HepG2 (cell line): ENCODE results near the gene SPAG8. TPM values are rescaled to one million over a fixed set of nuclear protein-coding genes. Genes with fewer than 3 reads are reported as not detected.

ENCODE experiments used
- ATAC-seq: fragments of 200-7000 bp; cut with Tn5 transposase; 3 replicates; pipeline ENCODE4 v1.9.1; 2020; ENCODE audit warnings: mild to moderate bottlenecking, moderate library complexity
- BruUV-seq: library from RNA; stranded (reverse); fragments of 400-500 nt; replicated peaks from 2 replicates; lab custom pipeline; 2021; lab: Mats Ljungman, UMichigan
- CTCF ChIA-PET: fragments of 300-600 bp; formaldehyde crosslinking; extraction: SDS; loops from one replicate; lab custom pipeline; 2021; ENCODE audit warnings: low total read pairs, inconsistent platforms, low intra/inter-chr PET ratio; lab: Yijun Ruan, JAX
- POLR2A ChIA-PET: fragments of 350-600 bp; sonication (Branson Sonifier 250); formaldehyde crosslinking; loops from one replicate; lab custom pipeline; 2020; ENCODE audit warnings: antibody characterized with exemption, inconsistent platforms; lab: Yijun Ruan, JAX
- DNase-seq: peaks from one replicate; pipeline ENCODE4 v3.0.0-alpha.2; 2015; ENCODE audit warnings: low spot score
- FAIRE-seq: peaks from 3 replicates; lab custom pipeline; 2011; peaks lifted over from hg19 to GRCh38; lab: Jason Lieb, UNC
- H2AFZ ChIP-seq: one replicate; pipeline ENCODE4 v1.6.1; 2011; ENCODE audit warnings: low read length, inconsistent platforms
- H3K27ac ChIP-seq: fragments of 300-600 bp; 3 replicates; pipeline ENCODE4 v1.8.0; 2011; ENCODE audit warnings: mixed run types, mild to moderate bottlenecking, mixed read lengths, low read length, inconsistent platforms; ENCODE audit not compliant: insufficient read depth; ENCODE audit errors: extremely low read length
- H3K27me3 ChIP-seq, 2 experiments: fragments of 200-600 bp in 1 of 2; 2 replicates in 1 of 2; 3 replicates in 1 of 2; pipeline versions ENCODE4 v1.6.0 to v1.8.0; 2011; ENCODE audit warnings: low read length in 2 of 2, mild to moderate bottlenecking in 2 of 2, moderate library complexity in 2 of 2, inconsistent platforms in 1 of 2; ENCODE audit not compliant: insufficient read depth in 2 of 2, control insufficient read depth in 1 of 2
- H3K36me3 ChIP-seq, 2 experiments: fragments of 200-600 bp in 1 of 2; replicated peaks in 1 of 2; 2 replicates in 1 of 2; 3 replicates in 1 of 2; pipeline versions ENCODE4 v1.5.1 to v1.8.0; 2011; ENCODE audit warnings: low read length in 2 of 2, inconsistent platforms in 1 of 2; ENCODE audit not compliant: insufficient read depth in 2 of 2, control insufficient read depth in 1 of 2
- H3K4me1 ChIP-seq: 2 replicates; pipeline ENCODE4 v1.5.1; 2012; ENCODE audit warnings: low read length, inconsistent platforms; ENCODE audit not compliant: insufficient read depth
- H3K4me2 ChIP-seq: 2 replicates; pipeline ENCODE4 v1.6.0; 2011; ENCODE audit warnings: low read depth, low read length, inconsistent platforms
- H3K4me3 ChIP-seq, 3 experiments: fragments of 200-600 bp in 1 of 3; sonication (generic), shearing (Covaris generic) in 1 of 3; replicated peaks in 1 of 3; 2 replicates each; pipeline ENCODE4 v1.5.1; 2011 to 2016; ENCODE audit warnings: low read length in 3 of 3, inconsistent platforms in 2 of 3, low read depth in 2 of 3, mild to moderate bottlenecking in 2 of 3, control low read depth in 1 of 3, mixed read lengths in 1 of 3; ENCODE audit not compliant: insufficient read depth in 1 of 3
- H3K79me2 ChIP-seq: one replicate; pipeline ENCODE4 v1.6.1; 2011; ENCODE audit warnings: low read length, inconsistent platforms; ENCODE audit not compliant: insufficient read depth
- H3K9ac ChIP-seq: 2 replicates; pipeline ENCODE4 v1.6.0; 2011; ENCODE audit warnings: mild to moderate bottlenecking, low read depth, low read length, inconsistent platforms; ENCODE audit not compliant: insufficient read depth
- H3K9me3 ChIP-seq: 2 replicates; pipeline ENCODE4 v1.5.1; 2012; ENCODE audit warnings: mild to moderate bottlenecking, low read length
- H4K20me1 ChIP-seq: 2 replicates; pipeline ENCODE4 v1.6.0; 2011; ENCODE audit warnings: inconsistent platforms, mild to moderate bottlenecking, low read length, moderate library complexity; ENCODE audit not compliant: insufficient read depth
- BORCS8-MEF2B ChIP-seq: sonication (generic); formaldehyde crosslinking; IDR thresholded peaks from 2 replicates; pipeline ENCODE4 v1.8.0; 2022; ENCODE audit warnings: mild to moderate bottlenecking, missing genetic modification reagents
- DPF2 ChIP-seq: sonication (generic); formaldehyde crosslinking; IDR thresholded peaks from 2 replicates; pipeline ENCODE4 v1.4.0; 2020; ENCODE audit warnings: mild to moderate bottlenecking, low read depth, missing genetic modification reagents, borderline replicate concordance
- FOXM1 ChIP-seq: sonication (generic); formaldehyde crosslinking; IDR thresholded peaks from 2 replicates; pipeline ENCODE4 v1.5.0; 2020; ENCODE audit warnings: missing genetic modification reagents
- HDAC2 ChIP-seq: sonication (generic); formaldehyde crosslinking; IDR thresholded peaks from 2 replicates; pipeline ENCODE4 v1.4.0; 2020; ENCODE audit warnings: missing genetic modification reagents
- HIVEP1 ChIP-seq: sonication (generic); formaldehyde crosslinking; IDR thresholded peaks from 2 replicates; pipeline ENCODE4 v1.4.0; 2020; ENCODE audit warnings: mild to moderate bottlenecking, missing genetic modification reagents
- KAT7 ChIP-seq: IDR thresholded peaks from 2 replicates; pipeline ENCODE4 v1.6.1; 2018; ENCODE audit warnings: borderline replicate concordance, missing compliant biosample characterization
- KMT2B ChIP-seq: IDR thresholded peaks from 2 replicates; pipeline ENCODE4 v1.6.1; 2016; ENCODE audit warnings: missing genetic modification reagents, missing compliant biosample characterization
- MTF1 ChIP-seq: sonication (generic); formaldehyde crosslinking; IDR thresholded peaks from 2 replicates; pipeline ENCODE4 v1.5.0; 2020; ENCODE audit warnings: missing genetic modification reagents
- MXI1 ChIP-seq: IDR thresholded peaks from 3 replicates; pipeline ENCODE4 v1.6.1; 2012; ENCODE audit warnings: low read depth, low read length, inconsistent platforms, borderline replicate concordance
- NKX3-1 ChIP-seq: sonication (generic); formaldehyde crosslinking; IDR thresholded peaks from 2 replicates; pipeline ENCODE4 v1.5.0; 2020; ENCODE audit warnings: missing genetic modification reagents
- REL ChIP-seq: sonication (generic); formaldehyde crosslinking; conservative IDR thresholded peaks from 2 replicates; pipeline ENCODE4 v1.8.0; 2022; ENCODE audit warnings: mild to moderate bottlenecking, missing genetic modification reagents, moderate library complexity
- TAF1 ChIP-seq: sonication (generic); formaldehyde crosslinking; IDR thresholded peaks from 2 replicates; pipeline ENCODE4 v1.4.0; 2020; ENCODE audit warnings: missing genetic modification reagents
- TRIM24 ChIP-seq: sonication (generic); formaldehyde crosslinking; IDR thresholded peaks from 2 replicates; pipeline ENCODE4 v1.8.0; 2022; ENCODE audit warnings: mild to moderate bottlenecking, missing genetic modification reagents
- U2AF2 ChIP-seq: fragments of 200-400 bp; formaldehyde crosslinking; IDR thresholded peaks from 2 replicates; pipeline ENCODE4 v1.6.1; 2017; ENCODE audit warnings: low read depth, mild to moderate bottlenecking, low read length
- ZBTB2 ChIP-seq: sonication (generic); formaldehyde crosslinking; IDR thresholded peaks from 2 replicates; pipeline ENCODE4 v1.8.0; 2022; ENCODE audit warnings: low read depth, missing genetic modification reagents
- ZFX ChIP-seq: sonication (generic); formaldehyde crosslinking; IDR thresholded peaks from 2 replicates; pipeline ENCODE4 v1.4.0; 2020; ENCODE audit warnings: mild to moderate bottlenecking, low read depth, missing genetic modification reagents, moderate library complexity
- ZFYVE20 ChIP-seq: sonication (generic); formaldehyde crosslinking; IDR thresholded peaks from 2 replicates; pipeline ENCODE4 v1.8.0; 2023; ENCODE audit warnings: low read depth, mild to moderate bottlenecking, moderate library complexity, missing genetic modification reagents, borderline replicate concordance
- WGBS: methylation state at CpG from one replicate; pipeline ENCODE4 v1.1.6; 2017; ENCODE audit warnings: low lambda C conversion rate; 5-methylcytosine and 5-hydroxymethylcytosine counted together
- in situ Hi-C: cut with HindIII; loops from 2 replicates; pipeline ENCODE4 v1.10.0; 2017; ENCODE audit warnings: low pct_unique_long_range_greater_than_20kb; ENCODE audit not compliant: extremely low pct_ligation_motif_present
- intact Hi-C: fragments of 100-400 bp; cut with micrococcal nuclease; formaldehyde crosslinking; loops from one replicate; pipeline ENCODE4 v1.10.0; 2022; ENCODE audit not compliant: unreplicated experiment
- polyA plus RNA-seq, 8 experiments: library from polyadenylated mRNA; depleted of rRNA in 3 of 8; stranded (reverse) in 7 of 8; unstranded in 1 of 8; fragments of >200 nt; fragmentation: Illumina TruSeq in 4 of 8; extraction: Trizol in 4 of 8; gene quantifications; 2 replicates each; pipeline versions ENCODE4 v1.2.1 to v1.2.3, GENCODE V29; 2011 to 2016; ENCODE audit warnings: low read depth in 4 of 8, missing spikeins in 1 of 8, mixed read lengths in 1 of 8; ENCODE audit not compliant: insufficient read depth in 1 of 8
- total RNA-seq, 5 experiments: library from RNA; depleted of rRNA; stranded (reverse); fragments of >200 nt; fragmentation: Illumina TruSeq; extraction: Trizol; gene quantifications; 2 replicates each; pipeline ENCODE4 v1.2.3, GENCODE V29; 2016; ENCODE audit warnings: low read depth in 1 of 5
- TF ChIP-seq, protein P1 (sequence below): sonication (generic); formaldehyde crosslinking; IDR thresholded peaks from 2 replicates; pipeline ENCODE4 v1.4.0; 2020; ENCODE audit warnings: missing genetic modification reagents, mild to moderate bottlenecking, borderline replicate concordance
- TF ChIP-seq, protein P2 (sequence below): sonication (generic); formaldehyde crosslinking; IDR thresholded peaks from 2 replicates; pipeline ENCODE4 v1.5.0; 2020; ENCODE audit warnings: mild to moderate bottlenecking, missing genetic modification reagents, borderline replicate concordance
- TF ChIP-seq, protein P3 (sequence below): IDR thresholded peaks from 2 replicates; pipeline ENCODE4 v1.6.1; 2016; ENCODE audit warnings: mild to moderate bottlenecking, missing biosample characterization, missing genetic modification reagents

Gene SPAG8
- total and polyA plus RNA-seq, 2 of the 13 experiments (the other 11 are each of a cell fraction or from before 2014, with no cell fraction given) = 0.18 to 0.27 TPM

DNA sequence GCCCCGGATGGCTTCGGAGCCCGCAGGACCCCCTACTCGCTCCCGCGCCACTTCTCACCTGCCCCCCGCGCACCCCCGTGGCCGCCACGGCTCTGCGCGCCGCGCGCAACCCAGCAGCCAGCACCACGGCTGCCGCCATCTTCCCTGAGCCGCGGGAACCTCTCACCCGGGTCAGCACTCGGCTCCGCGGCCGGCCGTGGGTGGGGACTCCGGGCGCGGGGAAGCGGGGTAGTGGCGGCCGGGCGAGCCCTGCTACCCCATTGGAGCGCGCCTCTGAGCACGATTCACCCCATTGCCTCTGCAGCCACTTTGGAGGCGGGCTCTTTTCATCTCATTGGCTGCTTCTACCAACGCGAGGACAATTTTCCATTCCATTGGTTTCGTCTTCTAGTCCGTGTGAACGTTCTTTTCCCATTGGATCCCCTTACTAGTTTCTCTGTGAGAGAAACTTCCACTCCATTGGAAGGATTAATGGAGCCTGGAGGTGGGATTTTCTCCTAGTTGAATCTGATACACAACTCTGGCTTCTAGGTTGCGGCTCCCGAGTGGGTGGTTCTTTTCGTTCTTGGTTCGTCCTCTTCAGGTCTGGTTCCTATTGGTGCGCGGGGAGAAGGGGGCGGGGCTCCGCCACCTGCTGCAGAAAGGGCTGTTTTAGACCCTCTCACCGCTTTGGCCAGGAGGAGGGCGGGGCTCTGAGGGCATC lies 2.9 kb upstream of the SPAG8 start, which contains the start of gene HINT2:
TSS of gene HINT2 (minus strand) at position 202 of the 703 bp plus-strand sequence. CDS start at position 139, 63 bp downstream.
- Histone ChIP-seq H3K27ac (peak within 1 kb of the TSS; percentile 99), H3K4me2 (peak within 1 kb of the TSS; percentile 77), H4K20me1 (no peaks in the 10 kb centered on the region), H3K27me3 (no peaks in the 10 kb centered on the region), H3K36me3 (0 out of 5 replicates have a peak, but pooled peaks cover 0 to 1% of the 10 kb centered on the region in 2 experiments), H2AFZ (peak within 1 kb of the TSS; percentile 10), H3K9me3 (no peaks in the 10 kb centered on the region), H3K9ac (peak within 1 kb of the TSS; percentile 98), H3K4me3 (peak within 1 kb of the TSS; percentile 68 to 86 (median 86)), H3K79me2 (peaks cover 5% of the 10 kb centered on the region), H3K4me1 (peaks cover 44% of the 10 kb centered on the region)
- DNase-seq (peak; percentile 99), FAIRE-seq (peak; percentile 99), ATAC-seq (peak; percentile 90)
- intact Hi-C loops = loop anchor here (1.0 kb wide), 1 partner anchor 14 kb away; the partner anchor contains the start of gene TMEM8B
- under 1% methylated on average over 13 of the region's 52 CpGs for WGBS
- in situ Hi-C loops = no loop called here
- BruUV-seq = no TSS peak
- CTCF ChIA-PET = no interaction called here
- POLR2A ChIA-PET = interaction anchor here (0.7 to 2.1 kb wide), 22 partner anchors 11 to 443 kb away, joined by 3 to 16 read pairs (median 4); partner anchors contain the start of genes CCDC107, CREB3, FAM221B and GBA2
- no peak for TF ChIP-seq HIVEP1 (CRISPR knock-in tag)
- TF ChIP-seq TRIM24 (CRISPR knock-in tag) = no peak
- no peak for TF ChIP-seq FOXM1
- peak; percentile 92 for TF ChIP-seq TAF1
- peak; percentile 59 for TF ChIP-seq ZFX (CRISPR knock-in tag)
- peak; percentile 54; the same call in 1 of the 2 replicates for TF ChIP-seq ZFYVE20 (CRISPR knock-in tag)
- 0 out of 2 replicates have a peak, but pooled peaks have one; percentile 62 for TF ChIP-seq ZBTB2
- TF ChIP-seq KAT7 = 0 out of 2 replicates have a peak, but pooled peaks have one; percentile 74
- no peak for TF ChIP-seq HDAC2
- no peak for TF ChIP-seq KMT2B (CRISPR knock-in tag)
- peak; percentile 22; the same call in 1 of the 2 replicates for TF ChIP-seq BORCS8-MEF2B (CRISPR knock-in tag)
- TF ChIP-seq MXI1 = peak; percentile 15; the same call in 1 of the 3 replicates
- no peak for TF ChIP-seq U2AF2
- TF ChIP-seq, protein P1, sequence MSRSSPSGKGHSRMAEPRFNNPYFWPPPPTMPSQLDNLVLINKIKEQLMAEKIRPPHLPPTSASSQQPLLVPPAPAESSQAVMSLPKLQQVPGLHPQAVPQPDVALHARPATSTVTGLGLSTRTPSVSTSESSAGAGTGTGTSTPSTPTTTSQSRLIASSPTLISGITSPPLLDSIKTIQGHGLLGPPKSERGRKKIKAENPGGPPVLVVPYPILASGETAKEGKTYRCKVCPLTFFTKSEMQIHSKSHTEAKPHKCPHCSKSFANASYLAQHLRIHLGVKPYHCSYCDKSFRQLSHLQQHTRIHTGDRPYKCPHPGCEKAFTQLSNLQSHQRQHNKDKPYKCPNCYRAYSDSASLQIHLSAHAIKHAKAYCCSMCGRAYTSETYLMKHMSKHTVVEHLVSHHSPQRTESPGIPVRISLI (CRISPR knock-in tag) = no peak
- peak; percentile 75 for TF ChIP-seq NKX3-1
- TF ChIP-seq REL (CRISPR knock-in tag) = no peak
- no peak for TF ChIP-seq DPF2 (CRISPR knock-in tag)
- TF ChIP-seq MTF1 = no peak
- TF ChIP-seq, protein P2, sequence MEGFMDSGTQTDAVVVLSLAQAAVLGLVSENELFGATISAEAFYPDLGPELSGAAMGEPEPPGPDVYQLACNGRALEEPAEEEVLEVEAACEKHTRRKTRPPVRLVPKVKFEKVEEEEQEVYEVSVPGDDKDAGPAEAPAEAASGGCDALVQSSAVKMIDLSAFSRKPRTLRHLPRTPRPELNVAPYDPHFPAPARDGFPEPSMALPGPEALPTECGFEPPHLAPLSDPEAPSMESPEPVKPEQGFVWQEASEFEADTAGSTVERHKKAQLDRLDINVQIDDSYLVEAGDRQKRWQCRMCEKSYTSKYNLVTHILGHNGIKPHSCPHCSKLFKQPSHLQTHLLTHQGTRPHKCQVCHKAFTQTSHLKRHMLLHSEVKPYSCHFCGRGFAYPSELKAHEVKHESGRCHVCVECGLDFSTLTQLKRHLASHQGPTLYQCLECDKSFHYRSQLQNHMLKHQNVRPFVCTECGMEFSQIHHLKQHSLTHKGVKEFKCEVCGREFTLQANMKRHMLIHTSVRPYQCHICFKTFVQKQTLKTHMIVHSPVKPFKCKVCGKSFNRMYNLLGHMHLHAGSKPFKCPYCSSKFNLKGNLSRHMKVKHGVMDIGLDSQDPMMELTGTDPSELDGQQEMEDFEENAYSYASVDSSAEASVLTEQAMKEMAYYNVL (CRISPR knock-in tag) = no peak
- TF ChIP-seq, protein P3, sequence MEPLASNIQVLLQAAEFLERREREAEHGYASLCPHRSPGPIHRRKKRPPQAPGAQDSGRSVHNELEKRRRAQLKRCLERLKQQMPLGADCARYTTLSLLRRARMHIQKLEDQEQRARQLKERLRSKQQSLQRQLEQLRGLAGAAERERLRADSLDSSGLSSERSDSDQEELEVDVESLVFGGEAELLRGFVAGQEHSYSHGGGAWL = peak; percentile 46; the same call in 1 of the 2 replicates
